Stomach (tissue), 4 donors: ENCODE results near the gene PRKAG1.

Experiments used
- EP300 ChIP-seq: sonication (generic); formaldehyde crosslinking; IDR thresholded peaks from one replicate; pipeline ENCODE4 v1.6.1; 2017; ENCODE audit warnings: antibody characterized with exemption
- POLR2A ChIP-seq, 4 donors: fragments of 450-650 bp; IDR thresholded peaks; one replicate each; pipeline ENCODE4 v1.6.1; 2016; ENCODE audit warnings: antibody characterized with exemption in 4 of 4, control low read depth in 2 of 4, mild to moderate bottlenecking in 1 of 4, moderate library complexity in 1 of 4
- POLR2AphosphoS5 ChIP-seq, 3 donors: sonication (generic); formaldehyde crosslinking; IDR thresholded peaks; one replicate each; pipeline ENCODE4 v1.6.1; 2016; ENCODE audit warnings: antibody characterized with exemption in 3 of 3
- TF ChIP-seq, protein P1 (sequence below), 7 experiments: fragments of 450-650 bp in 4 of 7; fragments of 200-600 bp in 3 of 7; sonication (generic) in 3 of 7; IDR thresholded peaks; one replicate each; pipeline ENCODE4 v1.5.1; 2016 to 2019; ENCODE audit warnings: antibody characterized with exemption in 7 of 7, control low read depth in 2 of 7, mild to moderate bottlenecking in 1 of 7

- TF ChIP-seq EP300 (no peak), POLR2A (IDR thresholded peaks at IDR 0.05) (no peak), POLR2AphosphoS5 (IDR thresholded peaks at IDR 0.05) (no peak)
- TF ChIP-seq, protein P1, sequence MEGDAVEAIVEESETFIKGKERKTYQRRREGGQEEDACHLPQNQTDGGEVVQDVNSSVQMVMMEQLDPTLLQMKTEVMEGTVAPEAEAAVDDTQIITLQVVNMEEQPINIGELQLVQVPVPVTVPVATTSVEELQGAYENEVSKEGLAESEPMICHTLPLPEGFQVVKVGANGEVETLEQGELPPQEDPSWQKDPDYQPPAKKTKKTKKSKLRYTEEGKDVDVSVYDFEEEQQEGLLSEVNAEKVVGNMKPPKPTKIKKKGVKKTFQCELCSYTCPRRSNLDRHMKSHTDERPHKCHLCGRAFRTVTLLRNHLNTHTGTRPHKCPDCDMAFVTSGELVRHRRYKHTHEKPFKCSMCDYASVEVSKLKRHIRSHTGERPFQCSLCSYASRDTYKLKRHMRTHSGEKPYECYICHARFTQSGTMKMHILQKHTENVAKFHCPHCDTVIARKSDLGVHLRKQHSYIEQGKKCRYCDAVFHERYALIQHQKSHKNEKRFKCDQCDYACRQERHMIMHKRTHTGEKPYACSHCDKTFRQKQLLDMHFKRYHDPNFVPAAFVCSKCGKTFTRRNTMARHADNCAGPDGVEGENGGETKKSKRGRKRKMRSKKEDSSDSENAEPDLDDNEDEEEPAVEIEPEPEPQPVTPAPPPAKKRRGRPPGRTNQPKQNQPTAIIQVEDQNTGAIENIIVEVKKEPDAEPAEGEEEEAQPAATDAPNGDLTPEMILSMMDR (IDR thresholded peaks at IDR 0.05), result no peak
These were observed 35.5 kb upstream of the PRKAG1 start for GRCh38 chr12:49054096-49054495.
